ENCODE data around the gene AGTR1.
"Not testable (repeated sequence)": the region's sequence is repeated elsewhere in the genome, so short reads cannot be mapped to it uniquely, and the experiment has no call there.

Gene AGTR1

DNA sequence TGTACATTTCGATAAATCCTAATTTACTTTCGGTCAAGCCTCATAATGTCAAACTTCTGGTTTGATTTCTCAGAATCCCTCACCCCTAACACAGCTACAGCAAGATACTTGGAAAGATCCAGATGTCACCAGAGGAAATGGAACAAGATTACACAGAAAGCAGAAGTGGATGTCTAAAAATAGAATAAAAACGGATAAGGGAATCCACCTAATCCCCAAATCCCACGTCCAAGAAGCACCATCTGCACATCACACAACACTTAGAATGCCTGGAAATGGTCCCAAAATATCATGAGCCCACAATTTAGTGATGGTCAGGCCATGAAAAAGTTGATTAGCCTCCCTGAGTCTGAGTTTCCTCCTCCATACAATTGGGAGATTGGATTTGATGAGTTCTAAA lies 61.7 kb downstream of the AGTR1 start:
- DNase-seq: no peak

DNA sequence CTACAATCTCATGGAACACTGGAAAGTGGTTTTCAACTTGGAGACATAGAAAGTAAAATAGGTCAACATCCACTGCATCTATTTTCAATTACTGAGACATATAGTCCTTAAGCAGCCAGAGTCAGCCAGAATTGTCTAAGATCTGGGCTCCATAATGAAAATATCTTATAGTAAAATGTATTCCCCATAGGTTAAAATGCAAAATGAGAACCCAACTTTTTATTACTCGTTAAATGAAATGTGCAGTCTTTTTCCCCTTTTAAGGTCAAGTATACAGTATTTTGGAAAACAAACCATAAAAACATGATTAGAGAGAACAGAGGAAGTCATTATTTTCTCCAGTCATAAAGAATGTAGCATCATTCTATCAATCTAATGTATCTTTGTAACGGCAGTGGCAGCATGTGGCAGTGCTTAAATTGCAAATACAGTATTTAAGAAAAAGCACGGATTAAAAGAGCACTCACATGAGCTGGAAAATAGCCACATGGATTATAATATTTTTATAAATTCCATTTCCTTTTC lies 65.5 kb downstream of the AGTR1 start:
- DNase-seq: no peak

DNA sequence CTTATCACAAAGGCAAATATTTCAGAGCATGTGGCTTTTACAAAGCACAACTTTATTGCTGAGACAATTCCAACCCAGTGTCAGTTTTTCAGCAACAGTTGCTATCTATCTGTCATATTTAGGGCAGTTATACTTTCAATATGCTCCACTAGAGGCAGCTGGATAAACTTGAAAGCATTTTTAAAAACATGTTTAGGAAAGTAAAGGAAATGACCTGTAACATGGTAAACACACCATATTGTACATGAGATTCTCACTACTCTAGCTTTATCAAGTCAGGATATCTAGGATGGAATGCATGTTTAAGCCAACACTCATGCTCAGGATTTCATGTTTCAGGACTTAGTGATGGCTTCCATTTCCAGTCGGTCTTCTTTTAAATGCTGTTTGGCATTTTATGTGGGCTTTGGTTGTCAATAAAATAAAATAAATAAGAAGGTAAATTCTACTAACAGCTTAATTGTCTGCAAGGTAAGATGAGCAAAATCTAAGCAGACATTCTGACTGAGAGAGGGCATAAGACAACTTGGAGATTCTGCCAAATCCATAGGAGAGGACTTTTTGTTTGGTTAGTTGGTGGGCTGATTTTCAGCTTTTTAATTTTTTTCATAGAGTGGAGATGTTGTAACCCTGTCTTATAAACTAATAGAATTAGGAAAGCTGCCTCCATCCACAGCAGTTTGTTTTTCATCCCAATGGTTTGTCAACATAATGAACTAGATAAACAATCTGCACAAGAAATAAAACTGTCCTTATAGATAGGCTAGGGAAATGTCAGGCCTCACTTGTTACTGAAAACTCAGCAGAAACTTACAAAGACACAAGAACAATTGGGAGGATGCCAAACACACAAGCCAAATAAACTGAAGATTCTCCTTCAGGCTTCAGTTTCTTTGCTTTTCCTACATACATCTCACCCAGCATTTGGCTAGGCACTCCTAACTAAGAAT lies 66.6 kb downstream of the AGTR1 start:
- DNase-seq: no peak

DNA sequence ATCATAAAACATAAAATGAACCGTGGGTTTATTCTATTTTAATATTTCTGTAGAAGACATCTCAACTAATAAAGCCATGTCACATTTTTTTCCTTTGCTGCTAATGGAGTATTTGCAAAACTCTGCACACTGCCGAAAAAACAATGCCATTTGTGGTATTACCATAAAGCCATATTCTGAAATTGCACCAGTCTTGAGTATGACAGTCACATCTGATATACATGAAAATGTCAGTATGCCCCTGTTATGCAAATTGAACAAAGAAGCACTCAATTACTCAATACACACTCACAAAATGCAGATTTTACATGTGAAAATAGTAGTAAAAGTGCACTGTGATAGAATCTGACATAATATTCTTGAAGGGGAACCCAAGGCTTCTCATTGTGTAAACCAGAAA lies 74.7 kb downstream of the AGTR1 start:
- DNase-seq: no peak

DNA sequence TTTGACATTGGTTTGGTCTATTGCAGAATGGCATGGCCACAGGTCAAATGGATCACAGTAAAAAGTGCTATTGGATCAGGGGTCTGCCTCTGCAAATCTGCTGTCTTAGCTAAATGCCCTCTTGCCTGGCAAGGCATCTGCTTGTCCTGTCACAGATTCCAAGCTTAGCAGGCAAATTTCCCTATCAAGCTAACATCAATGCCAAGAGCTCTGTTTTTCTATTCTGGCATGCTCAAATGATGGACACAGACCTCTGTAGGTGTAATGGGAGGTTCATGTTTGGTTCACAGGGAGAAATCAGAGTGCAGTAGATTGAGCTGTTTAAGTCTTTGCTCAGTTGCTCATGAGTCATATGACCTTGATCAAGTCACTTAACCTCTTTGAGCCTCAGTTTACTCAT lies 75.1 kb downstream of the AGTR1 start:
- DNase-seq: no peak

DNA sequence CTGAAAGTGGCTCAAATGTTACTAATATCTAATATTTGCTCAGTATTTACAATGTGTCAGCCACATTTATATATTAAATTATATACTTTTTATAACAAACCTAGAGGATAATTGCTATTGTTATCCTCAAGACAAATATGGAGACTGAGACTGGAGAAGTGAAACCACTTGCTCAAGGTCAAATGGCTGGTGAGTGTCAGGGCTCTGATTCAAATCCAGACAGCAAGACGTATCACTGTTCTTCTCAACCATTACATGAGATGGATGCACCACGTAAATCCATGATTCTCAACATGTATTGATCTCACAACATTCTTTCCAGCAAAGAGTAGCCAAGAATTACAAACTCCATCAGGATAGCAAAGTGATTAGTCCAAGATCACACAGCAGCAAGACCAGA lies 76.1 kb downstream of the AGTR1 start:
- DNase-seq: no peak

DNA sequence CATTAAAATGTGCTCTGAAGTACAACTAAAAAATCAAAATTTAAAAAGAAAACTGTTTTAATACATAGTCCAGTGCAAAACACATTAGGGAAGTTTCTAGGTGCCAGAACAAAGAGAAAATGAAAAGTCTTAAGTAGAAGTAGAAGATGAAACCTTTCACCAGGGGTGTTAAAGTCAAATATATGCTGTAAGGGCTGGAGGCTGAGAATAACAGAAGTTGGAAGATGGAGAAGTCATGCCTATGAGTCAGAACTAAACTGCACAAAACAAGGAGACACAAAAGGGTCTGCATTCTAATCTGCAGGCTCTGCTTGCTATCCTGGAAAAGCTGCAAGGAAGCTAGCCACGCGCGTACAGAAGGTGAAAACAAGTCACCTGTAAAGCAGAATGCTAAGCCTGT lies 81.2 kb downstream of the AGTR1 start:
- no peak for DNase-seq

DNA sequence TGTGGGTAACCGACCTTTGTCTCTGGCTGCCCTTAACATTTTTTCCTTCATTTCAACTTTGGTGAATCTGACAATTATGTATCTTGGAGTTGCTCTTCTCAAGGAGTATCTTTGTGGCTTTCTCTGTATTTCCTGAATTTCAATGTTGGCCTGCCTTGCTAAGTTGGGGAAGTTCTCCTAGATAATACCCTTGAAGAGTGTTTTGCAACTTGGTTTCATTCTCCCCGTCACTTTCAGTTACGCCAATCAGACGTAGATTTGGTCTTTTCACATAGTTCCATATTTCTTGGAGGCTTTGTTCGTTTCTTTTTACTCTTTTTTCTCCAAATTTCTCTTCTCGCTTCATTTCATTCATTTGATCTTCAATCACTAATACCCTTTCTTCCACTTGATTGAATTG lies 87.3 kb downstream of the AGTR1 start:
- not testable (repeated sequence) for DNase-seq

DNA sequence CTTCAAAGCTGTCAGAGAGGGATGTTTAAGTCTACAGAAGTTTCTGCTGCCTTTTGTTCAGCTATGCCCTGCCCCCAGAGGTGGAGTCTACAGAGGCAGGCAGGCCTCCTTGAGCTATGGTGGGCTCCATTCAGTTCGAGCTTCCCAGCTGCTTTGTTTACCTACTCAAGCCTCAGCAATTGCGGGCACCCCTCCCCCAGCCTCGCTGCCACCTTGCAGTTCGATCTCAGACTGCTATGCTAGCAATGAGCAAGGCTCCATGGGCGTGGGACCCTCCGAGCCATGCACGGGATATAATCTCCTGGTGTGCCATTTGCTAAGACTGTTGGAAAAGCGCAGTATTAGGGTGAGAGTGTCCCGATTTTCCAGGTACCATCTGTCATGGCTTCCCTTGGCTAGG lies 88.5 kb downstream of the AGTR1 start:
- DNase-seq: not testable (repeated sequence)

DNA sequence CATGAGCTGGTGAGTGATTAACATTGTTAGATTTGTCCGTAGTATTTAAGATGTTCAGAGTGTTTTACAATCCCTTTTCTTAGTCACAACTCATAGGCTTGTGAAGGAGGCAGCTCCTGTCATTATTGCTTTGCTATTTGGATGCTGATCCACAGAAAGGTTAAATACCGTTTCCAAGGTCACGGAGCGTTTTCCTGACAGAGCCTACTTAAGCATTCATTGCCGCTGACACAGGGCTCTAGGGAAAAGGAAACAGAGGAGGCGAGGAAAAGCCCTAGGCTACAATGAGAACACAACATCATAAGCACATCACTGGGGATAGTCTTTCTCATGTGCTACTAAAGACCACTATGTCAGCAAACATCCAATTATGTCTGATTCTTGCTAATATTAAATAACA lies 91.4 kb downstream of the AGTR1 start:
- peak; percentile 59 for DNase-seq

DNA sequence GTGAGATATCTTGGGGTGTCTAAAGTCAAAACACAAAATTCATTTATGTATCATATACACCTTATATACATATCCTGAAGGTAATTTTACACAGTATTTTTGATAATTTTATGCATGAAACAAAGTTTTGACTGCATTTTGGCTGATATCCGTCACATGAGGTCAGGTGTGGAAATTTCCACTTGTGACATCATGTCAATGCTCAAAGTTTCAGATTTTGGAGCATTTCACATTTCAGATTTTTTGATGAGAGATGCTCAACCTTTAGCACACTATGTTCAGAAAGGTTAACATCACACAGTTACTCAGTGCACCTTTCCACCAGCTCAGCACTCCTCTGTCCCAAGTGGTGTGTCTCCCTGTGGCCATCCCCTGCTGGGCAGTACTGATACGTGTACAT lies 92.2 kb downstream of the AGTR1 start:
- DNase-seq: no peak

DNA sequence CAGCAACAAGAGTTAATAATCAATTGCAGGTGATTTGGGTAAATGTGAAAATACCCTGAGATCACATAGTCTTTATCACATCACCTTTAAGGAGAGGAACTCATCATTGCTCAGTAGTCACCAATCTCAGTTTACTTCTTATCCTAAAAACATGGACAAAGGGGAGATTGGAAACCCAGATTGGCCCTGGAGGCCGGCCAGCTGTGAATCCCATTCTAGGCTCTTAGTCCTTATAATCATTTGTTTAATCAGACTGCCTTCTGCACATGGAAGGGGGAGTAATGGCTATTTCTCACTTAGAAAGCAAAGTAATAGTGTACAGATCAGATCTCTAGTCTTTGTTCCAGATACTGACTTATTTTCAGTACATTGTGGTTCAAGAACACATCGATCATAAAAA lies 92.7 kb downstream of the AGTR1 start:
- no peak for DNase-seq

DNA sequence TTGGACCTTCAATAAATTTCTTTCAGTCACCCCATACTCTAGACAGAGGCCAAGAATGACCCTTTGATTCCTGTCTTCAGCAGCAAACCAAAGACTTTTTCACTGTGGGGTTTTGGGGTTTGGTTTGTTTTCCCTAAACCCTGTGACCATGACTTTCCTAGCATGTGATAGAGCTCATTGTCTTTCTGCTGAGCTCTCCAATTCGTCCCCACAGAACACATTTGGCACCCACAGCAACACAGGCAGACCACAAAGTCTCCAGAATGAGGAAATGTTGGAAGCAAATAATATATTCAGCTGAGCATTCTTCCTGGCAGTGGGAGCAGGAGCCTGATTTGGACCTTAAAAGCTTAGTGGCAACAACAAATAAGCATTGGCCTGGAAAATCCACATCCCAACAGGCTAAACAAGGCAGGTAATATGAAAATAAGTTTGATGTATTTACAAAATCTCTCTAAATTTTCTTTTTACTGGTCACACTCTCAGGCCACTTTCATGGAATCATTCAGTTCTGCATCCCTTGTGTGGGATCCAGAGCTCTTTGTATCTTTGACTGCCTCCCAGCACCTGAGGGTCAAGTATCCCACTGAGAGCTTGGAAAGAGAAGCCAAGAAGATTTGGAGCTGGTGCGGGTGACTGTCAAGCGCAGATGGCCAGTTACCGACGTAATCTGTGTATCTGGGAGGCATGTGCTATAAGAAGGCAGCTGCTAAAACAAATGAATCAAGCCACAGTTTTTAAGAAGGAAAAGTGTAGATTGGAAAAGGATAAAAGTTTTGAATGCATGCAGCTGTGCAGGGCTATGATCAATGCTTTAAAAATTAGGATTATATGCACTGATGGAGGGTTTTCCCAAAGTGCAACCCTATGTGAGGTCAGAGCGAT lies 93.4 kb downstream of the AGTR1 start:
- DNase-seq: no peak

DNA sequence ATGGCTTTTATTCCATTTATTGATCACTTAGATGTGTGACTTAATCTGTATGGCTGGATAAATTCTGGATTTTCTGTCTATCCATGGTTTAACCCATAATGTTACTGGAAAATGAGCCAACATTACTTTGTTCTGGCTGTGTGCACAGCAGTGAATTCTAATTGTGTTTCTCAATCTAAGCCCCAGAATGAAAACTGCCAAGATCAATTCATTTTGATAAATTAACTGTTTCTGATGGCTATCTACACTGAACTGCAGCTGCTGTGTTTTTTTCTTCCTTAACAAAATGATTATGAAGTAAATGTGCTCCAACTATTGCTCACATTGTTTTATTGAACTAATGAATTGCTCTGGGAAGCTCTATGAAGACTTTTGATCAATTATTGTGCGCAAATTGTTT lies 94.2 kb downstream of the AGTR1 start:
- DNase-seq: no peak

DNA sequence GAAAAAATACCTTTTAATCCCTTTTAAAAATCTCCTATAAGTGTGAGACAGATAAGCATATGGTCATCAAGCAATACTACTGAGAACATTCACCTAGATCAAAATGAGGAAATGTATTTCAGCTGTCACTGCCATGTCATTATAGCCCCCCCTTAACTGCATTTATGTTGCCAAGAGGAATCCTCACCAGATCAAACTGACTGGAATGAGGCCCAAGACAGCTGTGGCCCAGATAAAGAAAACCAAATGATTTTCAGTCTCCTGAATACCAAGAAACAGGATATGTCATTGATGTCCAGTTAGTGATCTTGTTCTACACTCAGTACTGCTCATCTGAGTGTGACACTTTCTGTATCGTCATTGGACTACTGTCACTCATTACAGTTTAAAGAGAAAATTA lies 94.8 kb downstream of the AGTR1 start:
- DNase-seq: no peak

Measured in T1000 (cell line).